NCI-H1092 treated with DMSO at 0.1 percent for 48 hours (cell line): Measurements from ENCODE around the gene SERINC5.
A peak's percentile ranks its signal among the peaks of the same experiment; 100 is the strongest.

Experiments used
- DNase-seq: peaks from one replicate; lab custom pipeline; 2025; lab: John Stamatoyannopoulos, UW

SERINC5 gene

GRCh38 chr5:80254767-80255430 lies 949 bp downstream of the SERINC5 start:
- peak; percentile 13 for DNase-seq

GRCh38 chr5:80251636-80252035 lies 4.2 kb downstream of the SERINC5 start:
- no peak for DNase-seq

GRCh38 chr5:80250801-80251200 lies 5.0 kb downstream of the SERINC5 start:
- DNase-seq, result no peak

GRCh38 chr5:80249901-80250300 lies 5.9 kb downstream of the SERINC5 start:
- no peak for DNase-seq

GRCh38 chr5:80248378-80248777 lies 7.5 kb downstream of the SERINC5 start:
- no peak for DNase-seq

GRCh38 chr5:80246995-80247729 lies 8.7 kb downstream of the SERINC5 start:
- no peak for DNase-seq

GRCh38 chr5:80246001-80246758 lies 9.7 kb downstream of the SERINC5 start:
- no peak for DNase-seq

GRCh38 chr5:80243567-80243966 lies 12.3 kb downstream of the SERINC5 start:
- DNase-seq, result no peak

- DNase-seq, result no peak
Observed at GRCh38 chr5:80242849-80243248, 13.0 kb downstream of the SERINC5 start.

GRCh38 chr5:80240368-80240986 lies 15.4 kb downstream of the SERINC5 start:
- DNase-seq, result no peak

- DNase-seq, result peak; percentile 46
Observed at GRCh38 chr5:80239680-80240367, 16.0 kb downstream of the SERINC5 start.

GRCh38 chr5:80238778-80239679 lies 16.8 kb downstream of the SERINC5 start:
- DNase-seq, result peak; percentile 81

GRCh38 chr5:80238097-80238496 lies 17.8 kb downstream of the SERINC5 start:
- DNase-seq, result no peak

- no peak for DNase-seq
Observed at GRCh38 chr5:80237243-80237642, 18.6 kb downstream of the SERINC5 start.

- DNase-seq, result no peak
Observed at GRCh38 chr5:80234116-80234948, 21.5 kb downstream of the SERINC5 start.

- DNase-seq, result no peak
Observed at GRCh38 chr5:80231693-80232092, 24.2 kb downstream of the SERINC5 start.

- DNase-seq, result no peak
Observed at GRCh38 chr5:80231243-80231642, 24.6 kb downstream of the SERINC5 start.

- DNase-seq, result no peak
Observed at GRCh38 chr5:80230269-80230992, 25.4 kb downstream of the SERINC5 start.

GRCh38 chr5:80229902-80230255 lies 26.0 kb downstream of the SERINC5 start:
- DNase-seq, result no peak
